ENCODE data around the gene PRPF40B.

DNA sequence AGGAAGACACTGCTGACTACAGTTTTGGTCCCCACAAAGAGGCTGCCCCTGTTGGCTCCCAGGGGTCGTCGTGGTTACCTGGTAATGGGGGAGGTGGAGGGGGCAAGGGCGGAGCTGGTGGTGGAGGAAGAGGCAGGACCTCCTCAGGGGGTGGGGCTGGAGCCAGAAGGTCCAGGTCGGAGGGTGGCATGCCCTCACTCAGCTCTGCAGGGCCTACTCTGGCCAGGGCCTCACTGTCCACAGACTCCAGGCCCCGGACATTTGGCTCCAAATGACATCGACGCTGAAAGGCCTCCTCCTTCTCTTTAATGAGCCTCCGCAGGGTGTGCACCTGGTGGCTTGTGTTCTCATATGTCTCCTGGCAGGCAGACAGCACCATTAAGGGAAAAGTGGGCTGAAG, 28.5 kb downstream of the PRPF40B start:
- TF ChIP-seq, protein P1, sequence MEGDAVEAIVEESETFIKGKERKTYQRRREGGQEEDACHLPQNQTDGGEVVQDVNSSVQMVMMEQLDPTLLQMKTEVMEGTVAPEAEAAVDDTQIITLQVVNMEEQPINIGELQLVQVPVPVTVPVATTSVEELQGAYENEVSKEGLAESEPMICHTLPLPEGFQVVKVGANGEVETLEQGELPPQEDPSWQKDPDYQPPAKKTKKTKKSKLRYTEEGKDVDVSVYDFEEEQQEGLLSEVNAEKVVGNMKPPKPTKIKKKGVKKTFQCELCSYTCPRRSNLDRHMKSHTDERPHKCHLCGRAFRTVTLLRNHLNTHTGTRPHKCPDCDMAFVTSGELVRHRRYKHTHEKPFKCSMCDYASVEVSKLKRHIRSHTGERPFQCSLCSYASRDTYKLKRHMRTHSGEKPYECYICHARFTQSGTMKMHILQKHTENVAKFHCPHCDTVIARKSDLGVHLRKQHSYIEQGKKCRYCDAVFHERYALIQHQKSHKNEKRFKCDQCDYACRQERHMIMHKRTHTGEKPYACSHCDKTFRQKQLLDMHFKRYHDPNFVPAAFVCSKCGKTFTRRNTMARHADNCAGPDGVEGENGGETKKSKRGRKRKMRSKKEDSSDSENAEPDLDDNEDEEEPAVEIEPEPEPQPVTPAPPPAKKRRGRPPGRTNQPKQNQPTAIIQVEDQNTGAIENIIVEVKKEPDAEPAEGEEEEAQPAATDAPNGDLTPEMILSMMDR (IDR thresholded peaks at IDR 0.05), result no peak
- TF ChIP-seq ZFX (IDR thresholded peaks at IDR 0.05; ENCODE audit: borderline replicate concordance), result no peak
